Tibial artery (tissue), 4 donors: ENCODE results near the gene IL17D.

Experiments
- DNase-seq, 2 donors: peaks; one replicate each; pipeline ENCODE4 v3.0.0-alpha.2; 2019
- H3K27ac ChIP-seq, 2 donors: fragments of 200-600 bp; sonication (generic) in 1 of 2; 1 replicate in 1 of 2; 2 replicates in 1 of 2; pipeline ENCODE4 v1.5.1; 2018 to 2019; ENCODE audit warnings: mild to moderate bottlenecking in 1 of 2
- H3K27me3 ChIP-seq, 2 donors: fragments of 200-600 bp; sonication (generic) in 1 of 2; one replicate each; pipeline versions ENCODE4 v1.5.1 to v1.6.0; 2016 to 2019
- H3K36me3 ChIP-seq, 3 donors: fragments of 200-600 bp; sonication (generic) in 2 of 3; one replicate each; pipeline ENCODE4 v1.5.1; 2016 to 2019; ENCODE audit warnings: mild to moderate bottlenecking in 2 of 3
- H3K4me1 ChIP-seq, 4 donors: fragments of 200-600 bp; sonication (generic) in 2 of 4; 1 replicate in 3 of 4; 2 replicates in 1 of 4; pipeline ENCODE4 v1.5.1; 2016 to 2019
- H3K4me3 ChIP-seq, 2 donors: fragments of 200-600 bp; sonication (generic) in 1 of 2; 1 replicate in 1 of 2; 2 replicates in 1 of 2; pipeline ENCODE4 v1.5.1; 2018 to 2019; ENCODE audit warnings: mild to moderate bottlenecking in 2 of 2
- H3K9me3 ChIP-seq, 3 donors: fragments of 200-600 bp; sonication (generic) in 1 of 3; one replicate each; pipeline ENCODE4 v1.5.1; 2016 to 2019
- CTCF ChIP-seq, 2 experiments: fragments of 200-600 bp in 1 of 2; fragments of 450-650 bp in 1 of 2; IDR thresholded peaks; one replicate each; pipeline ENCODE4 v1.5.1; 2017 to 2019; ENCODE audit warnings: antibody characterized with exemption in 2 of 2, mild to moderate bottlenecking in 1 of 2, moderate library complexity in 1 of 2
- intact Hi-C: fragments of 100-400 bp; cut with DNase I; formaldehyde crosslinking; loops from one replicate; pipeline ENCODE4 v1.15.0; 2023; ENCODE audit warnings: low total_unique reads

Gene IL17D

GRCh38 chr13:20703780-20704458 is 420 bp downstream of the IL17D start:
- H3K9me3 ChIP-seq: no peaks in the 10 kb centered on the region
- H3K4me3 ChIP-seq: peak overlapping the region; percentile 65 to 85
- peak overlapping the region; percentile 36 to 49 for H3K27ac ChIP-seq
- H3K27me3 ChIP-seq: no peaks in the 10 kb centered on the region
- peak; percentile 62 to 81 for DNase-seq
- peaks cover 0 to 25% (median 7%) of the 10 kb centered on the region in 4 donors for H3K4me1 ChIP-seq
- no peaks in the 10 kb centered on the region for H3K36me3 ChIP-seq
- peak; percentile 55 to 77 for TF ChIP-seq CTCF (IDR thresholded peaks at IDR 0.05)
- intact Hi-C loops: loop anchor here (5.0 to 10.0 kb wide), 2 partner anchors 123 to 221 kb away; no protein-coding TSS in a partner anchor

- H3K4me3 ChIP-seq: peak overlapping the region; percentile 65 to 85
- peak overlapping the region; percentile 36 to 49 for H3K27ac ChIP-seq
- intact Hi-C loops: loop anchor here (5.0 to 10.0 kb wide), 3 partner anchors 68 to 220 kb away; partner anchors contain the start of gene EEF1AKMT1
- peaks cover 0 to 32% (median 9%) of the 10 kb centered on the region in 4 donors for H3K4me1 ChIP-seq
- no peak for TF ChIP-seq CTCF (IDR thresholded peaks at IDR 0.05)
- DNase-seq: no peak
- H3K36me3 ChIP-seq: no peaks in the 10 kb centered on the region
- H3K9me3 ChIP-seq: no peaks in the 10 kb centered on the region
- H3K27me3 ChIP-seq: no peaks in the 10 kb centered on the region
Measured at GRCh38 chr13:20704459-20705069, 1.1 kb downstream of the IL17D start.

GRCh38 chr13:20706661-20707060 is 3.2 kb downstream of the IL17D start:
- no peak for DNase-seq
- no peaks in the 10 kb centered on the region for H3K9me3 ChIP-seq
- no peak for TF ChIP-seq CTCF (IDR thresholded peaks at IDR 0.05)
- no peak overlapping the region for H3K27ac ChIP-seq
- no peaks in the 10 kb centered on the region for H3K27me3 ChIP-seq
- H3K4me3 ChIP-seq: no peak overlapping the region
- H3K36me3 ChIP-seq: no peaks in the 10 kb centered on the region
- intact Hi-C loops: loop anchor here (5.0 to 10.0 kb wide), 2 partner anchors 66 to 218 kb away; partner anchors contain the start of gene EEF1AKMT1
- peaks cover 0 to 37% (median 10%) of the 10 kb centered on the region in 4 donors for H3K4me1 ChIP-seq

- Histone ChIP-seq H3K27me3 (no peaks in the 10 kb centered on the region), H3K9me3 (no peaks in the 10 kb centered on the region), H3K36me3 (no peaks in the 10 kb centered on the region), H3K4me3 (no peak overlapping the region), H3K27ac (peak overlapping the region in 1 of 2 donors; percentile 35), H3K4me1 (peaks cover 0 to 35% (median 11%) of the 10 kb centered on the region in 4 donors)
- intact Hi-C loops: loop anchor here (5.0 to 10.0 kb wide), 2 partner anchors 64 to 217 kb away; partner anchors contain the start of gene EEF1AKMT1
- DNase-seq: no peak
- TF ChIP-seq CTCF (IDR thresholded peaks at IDR 0.05): no peak
Measured at GRCh38 chr13:20708216-20708615, 4.7 kb downstream of the IL17D start.

GRCh38 chr13:20709369-20709768 is 5.9 kb downstream of the IL17D start:
- Histone ChIP-seq H3K36me3 (no peaks in the 10 kb centered on the region), H3K4me3 (no peak overlapping the region), H3K9me3 (no peaks in the 10 kb centered on the region), H3K27me3 (no peaks in the 10 kb centered on the region), H3K4me1 (peaks cover 0 to 44% (median 21%) of the 10 kb centered on the region in 4 donors), H3K27ac (peak overlapping the region; percentile 44 to 45)
- intact Hi-C loops: loop anchor here (5.0 to 10.0 kb wide), 2 partner anchors 63 to 215 kb away; partner anchors contain the start of gene EEF1AKMT1
- no peak for DNase-seq
- no peak for TF ChIP-seq CTCF (IDR thresholded peaks at IDR 0.05)
